ENCODE data around the gene DOCK6. TPM values are rescaled to one million over a fixed set of nuclear protein-coding genes. Genes with fewer than 3 reads are reported as not detected.

The DOCK6 gene, protein sequence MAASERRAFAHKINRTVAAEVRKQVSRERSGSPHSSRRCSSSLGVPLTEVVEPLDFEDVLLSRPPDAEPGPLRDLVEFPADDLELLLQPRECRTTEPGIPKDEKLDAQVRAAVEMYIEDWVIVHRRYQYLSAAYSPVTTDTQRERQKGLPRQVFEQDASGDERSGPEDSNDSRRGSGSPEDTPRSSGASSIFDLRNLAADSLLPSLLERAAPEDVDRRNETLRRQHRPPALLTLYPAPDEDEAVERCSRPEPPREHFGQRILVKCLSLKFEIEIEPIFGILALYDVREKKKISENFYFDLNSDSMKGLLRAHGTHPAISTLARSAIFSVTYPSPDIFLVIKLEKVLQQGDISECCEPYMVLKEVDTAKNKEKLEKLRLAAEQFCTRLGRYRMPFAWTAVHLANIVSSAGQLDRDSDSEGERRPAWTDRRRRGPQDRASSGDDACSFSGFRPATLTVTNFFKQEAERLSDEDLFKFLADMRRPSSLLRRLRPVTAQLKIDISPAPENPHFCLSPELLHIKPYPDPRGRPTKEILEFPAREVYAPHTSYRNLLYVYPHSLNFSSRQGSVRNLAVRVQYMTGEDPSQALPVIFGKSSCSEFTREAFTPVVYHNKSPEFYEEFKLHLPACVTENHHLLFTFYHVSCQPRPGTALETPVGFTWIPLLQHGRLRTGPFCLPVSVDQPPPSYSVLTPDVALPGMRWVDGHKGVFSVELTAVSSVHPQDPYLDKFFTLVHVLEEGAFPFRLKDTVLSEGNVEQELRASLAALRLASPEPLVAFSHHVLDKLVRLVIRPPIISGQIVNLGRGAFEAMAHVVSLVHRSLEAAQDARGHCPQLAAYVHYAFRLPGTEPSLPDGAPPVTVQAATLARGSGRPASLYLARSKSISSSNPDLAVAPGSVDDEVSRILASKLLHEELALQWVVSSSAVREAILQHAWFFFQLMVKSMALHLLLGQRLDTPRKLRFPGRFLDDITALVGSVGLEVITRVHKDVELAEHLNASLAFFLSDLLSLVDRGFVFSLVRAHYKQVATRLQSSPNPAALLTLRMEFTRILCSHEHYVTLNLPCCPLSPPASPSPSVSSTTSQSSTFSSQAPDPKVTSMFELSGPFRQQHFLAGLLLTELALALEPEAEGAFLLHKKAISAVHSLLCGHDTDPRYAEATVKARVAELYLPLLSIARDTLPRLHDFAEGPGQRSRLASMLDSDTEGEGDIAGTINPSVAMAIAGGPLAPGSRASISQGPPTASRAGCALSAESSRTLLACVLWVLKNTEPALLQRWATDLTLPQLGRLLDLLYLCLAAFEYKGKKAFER (N-terminal part only)
- total RNA-seq: under 1 TPM; 0.13 to 0.76 TPM

- ChIA-PET POLR2A (interaction anchor here (0.5 kb wide), 1 partner anchor 24 kb away, joined by 3 read pairs; no protein-coding TSS in a partner anchor), CTCF (no interaction called here)
- peaks cover 43% of the 10 kb centered on the region for H3K27me3 Mint-ChIP-seq (ENCODE audit: low read depth)
- H3K36me3 Mint-ChIP-seq (ENCODE audit: low read depth): no peaks in the 10 kb centered on the region
- no peaks in the 10 kb centered on the region for H3K9me3 Mint-ChIP-seq (ENCODE audit: insufficient read depth)
- peak; percentile 64 for ATAC-seq
- H3K4me3 Mint-ChIP-seq: peak within 1 kb of the TSS; percentile 52
- peaks cover 6% of the 10 kb centered on the region for H3K4me1 Mint-ChIP-seq (ENCODE audit: low read depth)
- no peak for DNase-seq
- H3K27ac Mint-ChIP-seq: no peak within 1 kb of the TSS
These were observed at the start of gene DOCK6 for GRCh38 chr19:11261971-11262839. TSS of gene DOCK6 (minus strand) at chr19:11262524. CDS start at chr19:11262440, 84 bp downstream.

DNA sequence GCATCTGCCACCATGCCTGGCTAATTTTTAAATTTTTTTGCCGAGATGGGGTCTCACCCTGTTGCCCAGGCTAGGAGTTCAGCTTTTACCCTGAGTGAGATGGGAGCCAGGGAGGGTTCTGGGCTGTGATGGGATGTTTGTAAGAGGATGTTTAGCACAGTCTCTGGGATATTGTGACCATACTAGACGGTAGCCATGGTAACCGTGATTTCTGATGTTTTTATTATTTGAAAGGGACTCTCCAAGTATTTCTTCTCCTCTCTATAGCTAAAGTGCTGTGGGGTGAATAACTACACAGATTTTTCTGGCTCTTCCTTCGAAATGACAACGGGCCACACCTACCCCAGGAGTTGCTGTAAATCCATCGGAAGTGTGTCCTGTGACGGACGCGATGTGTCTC, 44.0 kb upstream of the DOCK6 start:
- H3K36me3 Mint-ChIP-seq (ENCODE audit: low read depth): no peaks in the 10 kb centered on the region
- H3K4me3 Mint-ChIP-seq: no peak overlapping the region
- DNase-seq: no peak
- H3K27me3 Mint-ChIP-seq (ENCODE audit: low read depth): peaks cover 6% of the 10 kb centered on the region
- ChIA-PET POLR2A (no interaction called here), CTCF (no interaction called here)
- H3K9me3 Mint-ChIP-seq (ENCODE audit: insufficient read depth): no peaks in the 10 kb centered on the region
- no peak overlapping the region for H3K27ac Mint-ChIP-seq
- ATAC-seq: no peak
- H3K4me1 Mint-ChIP-seq (ENCODE audit: low read depth): no peaks in the 10 kb centered on the region

DNA sequence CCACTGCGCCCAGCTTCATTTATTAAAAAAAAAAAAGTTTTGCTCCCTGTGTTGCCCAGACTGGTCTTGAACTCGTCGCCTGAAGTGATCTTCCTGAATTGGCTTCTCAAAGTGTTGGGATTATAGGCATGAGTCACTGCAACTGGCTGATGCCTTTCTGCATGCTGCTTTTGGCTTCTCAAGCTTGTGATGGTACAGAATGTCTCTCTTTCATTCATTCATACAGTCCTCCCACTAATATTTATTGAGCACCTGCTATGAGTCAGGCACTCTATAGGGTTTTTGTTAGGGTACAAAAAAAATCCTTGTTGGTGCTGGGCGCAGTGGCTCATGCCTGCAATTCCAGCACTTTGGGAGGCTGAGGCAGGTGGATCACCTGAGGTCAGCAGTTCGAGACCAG, 42.6 kb upstream of the DOCK6 start:
- ChIA-PET POLR2A (no interaction called here), CTCF (no interaction called here)
- Mint-ChIP-seq H3K4me1 (ENCODE audit: low read depth) (no peaks in the 10 kb centered on the region), H3K36me3 (ENCODE audit: low read depth) (no peaks in the 10 kb centered on the region), H3K4me3 (no peak overlapping the region), H3K27ac (no peak overlapping the region), H3K9me3 (ENCODE audit: insufficient read depth) (no peaks in the 10 kb centered on the region), H3K27me3 (ENCODE audit: low read depth) (peaks cover 13% of the 10 kb centered on the region)
- ATAC-seq: no peak
- no peak for DNase-seq

DNA sequence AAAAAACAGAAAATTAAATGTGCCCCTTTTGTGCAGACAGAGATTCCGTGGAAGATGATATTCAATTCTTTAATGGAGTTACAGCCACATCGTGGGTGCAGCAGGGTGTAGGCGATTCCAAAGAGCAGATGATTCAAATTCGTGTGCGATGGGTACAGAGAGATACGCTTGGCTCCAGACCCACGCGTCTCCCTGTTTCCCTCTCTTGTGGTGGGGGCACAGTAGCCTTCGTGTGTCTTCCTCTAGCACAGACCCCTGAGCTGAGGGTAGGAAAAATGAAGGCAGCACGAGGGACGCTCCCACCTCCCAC, 38.4 kb upstream of the DOCK6 start:
- ATAC-seq (no peak), DNase-seq (no peak)
- Mint-ChIP-seq H3K27me3 (ENCODE audit: low read depth) (peaks cover 11% of the 10 kb centered on the region), H3K9me3 (ENCODE audit: insufficient read depth) (no peaks in the 10 kb centered on the region), H3K36me3 (ENCODE audit: low read depth) (no peaks in the 10 kb centered on the region), H3K4me3 (no peak overlapping the region), H3K4me1 (ENCODE audit: low read depth) (no peaks in the 10 kb centered on the region), H3K27ac (no peak overlapping the region)
- ChIA-PET CTCF (interaction anchor here (0.9 to 1.6 kb wide), 2 partner anchors 80 kb away, joined by 5 read pairs; no protein-coding TSS in a partner anchor), POLR2A (no interaction called here)

DNA sequence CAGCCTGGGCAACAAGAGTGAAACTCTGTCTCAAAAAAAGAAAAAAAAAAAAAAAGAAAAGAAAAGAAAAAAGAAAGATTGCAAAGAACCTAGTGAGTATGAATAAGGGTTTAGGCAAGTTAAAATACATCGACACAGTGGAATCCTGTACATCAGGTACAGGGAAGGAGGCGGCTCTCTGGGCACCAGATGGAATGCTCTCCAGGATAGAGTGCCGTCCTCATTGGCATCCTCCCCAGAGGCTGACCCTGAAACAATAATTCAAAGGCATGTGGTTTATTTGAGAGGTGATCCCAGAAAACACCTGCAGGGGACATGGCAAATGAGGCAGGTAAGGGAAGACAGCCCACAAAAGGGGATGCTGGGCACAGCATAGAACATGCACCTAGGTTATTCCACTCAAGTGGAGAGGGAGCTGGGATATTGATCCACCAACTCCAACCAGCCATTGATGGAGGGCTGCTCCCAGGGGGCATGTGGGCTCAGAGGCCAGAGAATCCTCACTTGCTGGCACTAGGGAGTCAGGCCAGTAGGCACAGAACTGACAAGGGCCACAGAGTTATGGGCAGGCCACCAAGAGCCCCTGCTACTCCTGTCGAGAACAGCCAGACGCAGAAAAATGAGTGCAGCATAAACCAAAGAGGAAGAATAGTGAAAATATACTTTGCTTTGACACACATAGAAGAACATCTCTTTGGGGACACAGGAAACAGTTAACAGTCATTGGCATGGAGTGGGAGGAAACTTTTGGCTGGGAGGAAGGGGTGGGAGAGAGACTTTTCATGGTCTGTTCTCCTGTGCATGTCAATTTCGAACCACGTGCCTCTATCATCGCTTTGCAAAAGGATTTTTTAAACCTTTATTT, 37.9 kb upstream of the DOCK6 start:
- no peaks in the 10 kb centered on the region for H3K4me1 Mint-ChIP-seq (ENCODE audit: low read depth)
- no peaks in the 10 kb centered on the region for H3K9me3 Mint-ChIP-seq (ENCODE audit: insufficient read depth)
- ChIA-PET CTCF (interaction anchor here (1.6 kb wide), 1 partner anchor 81 kb away, joined by 5 read pairs; no protein-coding TSS in a partner anchor), POLR2A (no interaction called here)
- ATAC-seq (no peak), DNase-seq (no peak)
- no peaks in the 10 kb centered on the region for H3K36me3 Mint-ChIP-seq (ENCODE audit: low read depth)
- peaks cover 13% of the 10 kb centered on the region for H3K27me3 Mint-ChIP-seq (ENCODE audit: low read depth)
- H3K4me3 Mint-ChIP-seq: no peak overlapping the region
- H3K27ac Mint-ChIP-seq: no peak overlapping the region

DNA sequence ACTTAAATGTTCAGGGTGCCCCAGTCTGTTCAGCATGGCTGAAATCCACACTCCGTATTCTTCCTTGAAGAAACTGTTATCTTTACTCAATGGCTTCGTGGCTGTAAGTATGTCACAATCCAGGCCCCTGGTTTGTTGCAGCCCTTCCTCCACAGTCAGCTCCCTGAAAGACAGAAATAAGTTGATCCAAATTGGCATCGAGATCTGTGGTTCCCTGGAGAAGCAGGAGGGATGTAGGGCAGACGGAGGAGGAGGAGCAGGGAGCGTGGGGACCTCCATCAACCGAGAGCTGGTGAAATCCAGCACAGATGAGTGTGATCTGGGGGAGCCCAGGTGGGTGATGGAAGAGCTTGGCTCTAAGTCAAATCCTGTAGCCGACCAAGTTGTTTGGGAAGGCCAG, 33.9 kb upstream of the DOCK6 start:
- POLR2A ChIA-PET: no interaction called here
- ATAC-seq: no peak
- peaks cover 24% of the 10 kb centered on the region for H3K27me3 Mint-ChIP-seq (ENCODE audit: low read depth)
- no peak overlapping the region for H3K27ac Mint-ChIP-seq
- H3K36me3 Mint-ChIP-seq (ENCODE audit: low read depth): no peaks in the 10 kb centered on the region
- peaks cover 10% of the 10 kb centered on the region for H3K4me1 Mint-ChIP-seq (ENCODE audit: low read depth)
- no peaks in the 10 kb centered on the region for H3K9me3 Mint-ChIP-seq (ENCODE audit: insufficient read depth)
- DNase-seq: no peak
- CTCF ChIA-PET: interaction anchor here (1.0 to 3.3 kb wide), 2 partner anchors 15 to 186 kb away, joined by 3 to 14 read pairs; no protein-coding TSS in a partner anchor
- no peak overlapping the region for H3K4me3 Mint-ChIP-seq

- ATAC-seq: no peak
These were observed 33.4 kb upstream of the DOCK6 start, which contains the start of gene TSPAN16 for GRCh38 chr19:11295665-11296245. TSS of gene TSPAN16 (plus strand) at chr19:11296160. CDS start at chr19:11296298, 138 bp downstream.

DNA sequence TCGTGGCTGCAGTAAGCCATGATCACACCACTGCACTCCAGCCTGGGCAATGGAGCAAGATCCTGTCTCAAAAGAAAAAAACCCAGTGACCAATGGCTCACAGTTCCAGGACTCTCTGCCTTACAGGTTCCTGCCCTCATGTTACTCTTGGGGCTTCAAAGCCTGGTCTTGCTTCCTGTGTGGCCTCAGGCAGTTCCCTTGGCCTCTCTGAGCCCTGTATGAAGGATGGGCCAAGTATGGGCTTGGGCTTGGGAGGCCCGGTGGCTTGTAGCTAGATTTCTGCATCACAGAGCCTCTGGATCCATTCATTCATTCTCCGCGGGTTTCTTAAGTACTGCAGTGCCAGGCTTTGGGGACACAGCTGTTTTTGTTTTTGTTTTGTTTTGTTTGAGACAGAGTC, 32.9 kb upstream of the DOCK6 start:
- peaks cover 19% of the 10 kb centered on the region for H3K27me3 Mint-ChIP-seq (ENCODE audit: low read depth)
- CTCF ChIA-PET: interaction anchor here (1.1 to 3.3 kb wide), 2 partner anchors 27 to 187 kb away, joined by 5 to 14 read pairs; no protein-coding TSS in a partner anchor

More at GRCh38 chr19:11295665-11296245, 33.4 kb upstream of the DOCK6 start, which contains the start of gene TSPAN16:
- peaks cover 10% of the 10 kb centered on the region for H3K4me1 Mint-ChIP-seq (ENCODE audit: low read depth)
- ChIA-PET CTCF (interaction anchor here (1.0 to 3.3 kb wide), 3 partner anchors 16 to 187 kb away, joined by 3 to 14 read pairs (median 5); no protein-coding TSS in a partner anchor), POLR2A (no interaction called here)
- no peak within 1 kb of the TSS for H3K27ac Mint-ChIP-seq
- no peak for DNase-seq
- H3K4me3 Mint-ChIP-seq: no peak within 1 kb of the TSS
- no peaks in the 10 kb centered on the region for H3K36me3 Mint-ChIP-seq (ENCODE audit: low read depth)
- no peaks in the 10 kb centered on the region for H3K9me3 Mint-ChIP-seq (ENCODE audit: insufficient read depth)
- H3K27me3 Mint-ChIP-seq (ENCODE audit: low read depth): peaks cover 24% of the 10 kb centered on the region

GRCh38 chr19:11293433-11294389, 31.4 kb upstream of the DOCK6 start:
- ATAC-seq: peak; percentile 98
- Mint-ChIP-seq H3K4me1 (ENCODE audit: low read depth) (peaks cover 10% of the 10 kb centered on the region), H3K27me3 (ENCODE audit: low read depth) (peaks cover 23% of the 10 kb centered on the region), H3K36me3 (ENCODE audit: low read depth) (no peaks in the 10 kb centered on the region), H3K9me3 (ENCODE audit: insufficient read depth) (no peaks in the 10 kb centered on the region), H3K27ac (no peak overlapping the region), H3K4me3 (peak overlapping the region; percentile 54)
- CTCF ChIA-PET: interaction anchor here (0.6 to 3.3 kb wide), 16 partner anchors 9 to 189 kb away, joined by 3 to 14 read pairs (median 4); partner anchors contain the start of genes CCDC159, PRKCSH, SWSAP1 and TMEM205
- POLR2A ChIA-PET: no interaction called here
- peak; percentile 86 for DNase-seq

More for the DNA sequence above, 32.9 kb upstream of the DOCK6 start:
- Mint-ChIP-seq H3K27ac (no peak overlapping the region), H3K36me3 (ENCODE audit: low read depth) (no peaks in the 10 kb centered on the region), H3K9me3 (ENCODE audit: insufficient read depth) (no peaks in the 10 kb centered on the region), H3K4me1 (ENCODE audit: low read depth) (peaks cover 10% of the 10 kb centered on the region), H3K4me3 (no peak overlapping the region)
- no peak for ATAC-seq
- POLR2A ChIA-PET: interaction anchor here (0.7 kb wide), 1 partner anchor 16 kb away, joined by 3 read pairs; no protein-coding TSS in a partner anchor
- DNase-seq: no peak
